ENCODE results near the gene C17orf75.
"Not testable (repeated sequence)": the region's sequence is repeated elsewhere in the genome, so short reads cannot be mapped to it uniquely, and the experiment has no call there.

The C17orf75 gene

DNA sequence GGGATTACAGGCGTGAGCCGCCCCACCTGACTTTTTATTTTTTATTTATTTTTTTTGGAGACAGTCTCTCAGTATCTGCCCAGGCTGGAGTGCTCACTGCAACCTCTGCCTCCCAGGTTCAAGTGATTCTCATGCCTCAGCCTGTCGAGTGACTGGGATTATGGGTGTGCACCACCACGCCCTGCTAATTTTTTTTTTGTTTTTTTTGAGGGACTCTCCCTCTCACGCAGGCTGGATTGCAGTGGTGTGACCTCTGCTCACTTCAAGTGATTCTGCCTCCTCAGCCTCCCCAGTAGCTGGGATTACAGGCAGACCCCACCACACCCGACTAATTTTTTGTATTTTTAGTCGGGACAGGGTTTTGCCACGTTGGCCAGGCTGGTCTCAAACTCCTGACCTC is 15.6 kb upstream of the C17orf75 start:
- Histone ChIP-seq H3K9ac (ENCODE audit: low read depth, low read length) (no peak overlapping the region), H3K36me3 (ENCODE audit: insufficient read depth, low read length) (peaks cover 96% of the 10 kb centered on the region), H3K4me1 (ENCODE audit: insufficient read depth, low read length) (peaks cover under 1% of the 10 kb centered on the region; the same call in 1 of the 2 replicates), H3K27me3 (ENCODE audit: insufficient read depth, low read length) (no peaks in the 10 kb centered on the region), H3K9me3 (ENCODE audit: insufficient read depth, low read depth, low read length) (no peaks in the 10 kb centered on the region), H3K4me3 (ENCODE audit: low read length) (no peak overlapping the region), H3K27ac (ENCODE audit: low read depth, low read length) (no peak overlapping the region)
- 97% methylated on average over 8 of the region's 8 CpGs for WGBS

DNA sequence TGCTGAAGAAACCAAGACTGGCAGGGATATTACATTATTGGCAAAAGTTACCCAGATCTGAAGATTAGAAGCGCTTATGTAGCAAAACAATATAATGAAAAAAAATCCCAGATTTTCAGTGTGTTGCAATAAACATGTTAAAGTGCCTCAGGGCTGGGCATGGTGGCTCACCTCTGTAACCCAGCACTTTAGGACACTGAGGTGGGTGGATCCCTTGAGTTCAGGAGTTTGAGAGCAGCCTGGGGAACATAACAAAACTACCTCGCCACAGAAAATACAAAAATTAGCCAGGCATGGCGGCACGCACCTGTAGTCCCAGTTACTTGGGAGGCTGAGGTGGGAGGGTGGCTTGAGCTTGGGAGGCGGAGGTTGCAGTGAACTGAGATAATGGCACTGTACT is 14.8 kb upstream of the C17orf75 start:
- H3K9me3 ChIP-seq (ENCODE audit: insufficient read depth, low read depth, low read length): no peaks in the 10 kb centered on the region
- no peak overlapping the region for H3K4me3 ChIP-seq (ENCODE audit: low read length)
- 98% methylated on average over 5 of the region's 5 CpGs for WGBS
- H3K27me3 ChIP-seq (ENCODE audit: insufficient read depth, low read length): no peaks in the 10 kb centered on the region
- no peak overlapping the region for H3K27ac ChIP-seq (ENCODE audit: low read depth, low read length)
- peaks cover 6% of the 10 kb centered on the region; the same call in 1 of the 2 replicates for H3K4me1 ChIP-seq (ENCODE audit: insufficient read depth, low read length)
- H3K36me3 ChIP-seq (ENCODE audit: insufficient read depth, low read length): peaks cover 95% of the 10 kb centered on the region
- H3K9ac ChIP-seq (ENCODE audit: low read depth, low read length): no peak overlapping the region

DNA sequence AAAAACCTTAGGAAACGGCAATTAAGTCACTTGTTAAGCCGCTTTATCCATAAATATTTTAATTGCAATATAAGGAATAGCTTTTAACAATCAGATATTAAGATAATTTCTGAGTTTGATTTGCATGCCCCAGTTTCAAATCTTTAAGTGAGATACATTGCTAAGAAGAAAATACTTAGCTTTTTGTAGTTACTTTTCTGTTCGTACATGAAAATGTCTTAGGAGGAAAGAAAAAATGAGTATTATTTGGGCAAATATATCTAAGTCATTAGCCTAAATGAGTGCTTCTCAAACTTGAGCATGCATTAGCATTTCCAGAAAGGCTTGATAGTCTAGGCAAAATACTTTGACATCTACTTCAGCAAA is 14.4 kb upstream of the C17orf75 start:
- Histone ChIP-seq H3K27me3 (ENCODE audit: insufficient read depth, low read length) (no peaks in the 10 kb centered on the region), H3K36me3 (ENCODE audit: insufficient read depth, low read length) (peaks cover 95% of the 10 kb centered on the region), H3K4me1 (ENCODE audit: insufficient read depth, low read length) (peaks cover 6% of the 10 kb centered on the region; the same call in 1 of the 2 replicates), H3K27ac (ENCODE audit: low read depth, low read length) (no peak overlapping the region), H3K9ac (ENCODE audit: low read depth, low read length) (no peak overlapping the region), H3K9me3 (ENCODE audit: insufficient read depth, low read depth, low read length) (no peaks in the 10 kb centered on the region), H3K4me3 (ENCODE audit: low read length) (no peak overlapping the region)
- WGBS: 92% methylated on average over 1 of the region's 3 CpGs

DNA sequence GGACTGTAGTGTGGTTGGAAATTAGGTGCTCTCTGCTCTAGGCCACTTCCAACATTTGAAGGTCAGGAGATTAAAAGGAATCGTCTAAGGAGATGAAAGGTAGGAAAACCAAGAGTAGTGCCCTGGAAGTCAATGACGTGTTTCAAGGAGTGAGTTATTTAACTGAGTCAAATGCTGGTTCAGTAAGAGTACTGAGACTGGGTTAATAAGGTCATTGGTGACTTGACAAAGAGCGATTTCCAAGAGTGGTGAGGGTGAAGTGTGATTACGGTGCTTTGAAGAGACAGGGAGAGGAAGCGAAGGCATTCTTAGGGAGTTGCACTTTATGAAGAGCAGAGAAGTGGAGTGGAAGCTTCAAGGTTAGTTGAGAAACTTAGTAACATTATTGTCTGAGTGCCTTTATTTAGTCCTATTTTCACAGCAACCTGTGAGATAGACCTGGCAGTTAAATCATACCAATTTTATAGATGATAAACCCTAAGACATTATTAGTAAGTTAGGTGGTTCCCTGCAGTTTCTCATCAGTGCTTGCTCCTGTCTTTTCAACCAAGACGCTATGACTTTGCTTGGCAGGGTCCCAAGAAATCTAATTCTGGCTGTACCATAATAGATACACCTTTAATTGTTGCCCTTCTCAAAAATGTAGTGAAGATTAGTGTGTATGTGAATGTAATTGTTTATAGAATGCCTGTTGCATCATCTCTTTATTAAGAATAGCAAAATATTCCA is 13.8 kb upstream of the C17orf75 start:
- peaks cover 89% of the 10 kb centered on the region for H3K36me3 ChIP-seq (ENCODE audit: insufficient read depth, low read length)
- 86% methylated on average over 6 of the region's 6 CpGs for WGBS
- no peak overlapping the region for H3K4me3 ChIP-seq (ENCODE audit: low read length)

DNA sequence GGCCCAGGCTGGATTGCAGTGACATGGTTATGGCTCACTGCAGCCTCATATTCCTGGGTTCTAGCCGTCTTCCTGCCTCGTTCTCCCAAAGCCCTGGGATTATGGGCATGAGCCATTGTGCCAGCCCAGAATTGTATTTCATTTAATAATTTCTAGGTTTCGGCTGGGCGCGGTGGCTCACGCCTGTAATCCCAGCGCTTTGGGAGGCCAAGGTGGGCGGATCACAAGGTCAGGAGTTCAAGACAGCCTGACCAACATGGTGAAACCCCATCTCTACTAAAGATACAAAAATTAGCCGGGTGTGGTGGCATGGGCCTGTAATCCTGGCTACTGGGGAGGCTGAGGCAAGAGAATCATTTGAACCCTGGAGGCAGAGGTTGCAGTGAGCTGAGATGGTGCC is 10.8 kb upstream of the C17orf75 start:
- H3K4me3 ChIP-seq (ENCODE audit: low read length): peak overlapping the region; percentile 97
- H3K9me3 ChIP-seq (ENCODE audit: insufficient read depth, low read depth, low read length); H3K4me1 ChIP-seq (ENCODE audit: insufficient read depth, low read length); H3K27me3 ChIP-seq (ENCODE audit: insufficient read depth, low read length); H3K27ac ChIP-seq (ENCODE audit: low read depth, low read length): not testable (repeated sequence)
- 0 out of 2 replicates have a peak overlapping the region, but pooled peaks have one; percentile 13 for H3K9ac ChIP-seq (ENCODE audit: low read depth, low read length)
- WGBS: 98% methylated on average over 9 of the region's 9 CpGs
- H3K36me3 ChIP-seq (ENCODE audit: insufficient read depth, low read length): peaks cover 59% of the 10 kb centered on the region

More for the DNA sequence above, 13.8 kb upstream of the C17orf75 start:
- no peaks in the 10 kb centered on the region for H3K9me3 ChIP-seq (ENCODE audit: insufficient read depth, low read depth, low read length)
- peaks cover 6% of the 10 kb centered on the region; the same call in 1 of the 2 replicates for H3K4me1 ChIP-seq (ENCODE audit: insufficient read depth, low read length)
- no peak overlapping the region for H3K9ac ChIP-seq (ENCODE audit: low read depth, low read length)
- no peaks in the 10 kb centered on the region for H3K27me3 ChIP-seq (ENCODE audit: insufficient read depth, low read length)
- no peak overlapping the region for H3K27ac ChIP-seq (ENCODE audit: low read depth, low read length)

DNA sequence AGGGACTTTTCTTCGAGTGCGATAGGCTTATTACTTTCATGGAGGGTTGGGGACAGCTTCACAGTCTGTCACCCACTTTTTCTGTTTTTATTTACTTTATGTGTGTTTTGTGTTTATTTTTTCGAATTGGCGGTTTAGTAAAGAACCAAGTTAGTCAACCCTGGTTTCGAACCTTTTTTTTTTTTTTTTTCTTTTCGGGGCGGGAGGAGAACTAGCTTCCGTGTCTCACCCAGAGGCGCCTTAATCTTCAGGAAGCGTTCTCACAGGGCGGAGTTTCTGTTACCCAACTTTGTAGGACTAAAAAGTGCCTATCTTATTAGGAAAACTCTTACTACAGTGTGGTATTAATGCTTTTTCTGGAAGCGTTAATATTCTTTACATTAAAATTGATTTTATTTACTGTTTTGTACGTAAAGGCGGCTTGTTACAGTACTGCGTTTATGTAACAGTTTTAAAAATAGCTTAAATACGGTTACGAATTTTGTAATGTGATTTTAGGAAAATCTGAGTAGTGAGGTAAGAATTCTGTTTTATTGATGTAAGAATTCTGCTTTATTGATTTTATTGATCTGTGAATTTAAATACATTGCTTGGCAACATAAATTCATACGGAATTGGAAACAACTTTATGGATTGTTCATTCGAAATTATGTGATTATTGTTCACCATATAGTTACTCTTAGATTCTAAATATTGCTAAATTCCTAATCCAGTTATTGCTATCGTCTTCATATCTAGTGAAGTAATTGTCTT is 8.9 kb upstream of the C17orf75 start:
- Histone ChIP-seq H3K9ac (ENCODE audit: low read depth, low read length) (peak overlapping the region; percentile 99), H3K27ac (ENCODE audit: low read depth, low read length) (peak overlapping the region; percentile 95), H3K4me3 (ENCODE audit: low read length) (peak overlapping the region; percentile 97), H3K36me3 (ENCODE audit: insufficient read depth, low read length) (peaks cover 42% of the 10 kb centered on the region), H3K27me3 (ENCODE audit: insufficient read depth, low read length) (no peaks in the 10 kb centered on the region), H3K9me3 (ENCODE audit: insufficient read depth, low read depth, low read length) (no peaks in the 10 kb centered on the region), H3K4me1 (ENCODE audit: insufficient read depth, low read length) (peaks cover 6% of the 10 kb centered on the region; the same call in 1 of the 2 replicates)
- under 1% methylated on average over 16 of the region's 20 CpGs for WGBS

DNA sequence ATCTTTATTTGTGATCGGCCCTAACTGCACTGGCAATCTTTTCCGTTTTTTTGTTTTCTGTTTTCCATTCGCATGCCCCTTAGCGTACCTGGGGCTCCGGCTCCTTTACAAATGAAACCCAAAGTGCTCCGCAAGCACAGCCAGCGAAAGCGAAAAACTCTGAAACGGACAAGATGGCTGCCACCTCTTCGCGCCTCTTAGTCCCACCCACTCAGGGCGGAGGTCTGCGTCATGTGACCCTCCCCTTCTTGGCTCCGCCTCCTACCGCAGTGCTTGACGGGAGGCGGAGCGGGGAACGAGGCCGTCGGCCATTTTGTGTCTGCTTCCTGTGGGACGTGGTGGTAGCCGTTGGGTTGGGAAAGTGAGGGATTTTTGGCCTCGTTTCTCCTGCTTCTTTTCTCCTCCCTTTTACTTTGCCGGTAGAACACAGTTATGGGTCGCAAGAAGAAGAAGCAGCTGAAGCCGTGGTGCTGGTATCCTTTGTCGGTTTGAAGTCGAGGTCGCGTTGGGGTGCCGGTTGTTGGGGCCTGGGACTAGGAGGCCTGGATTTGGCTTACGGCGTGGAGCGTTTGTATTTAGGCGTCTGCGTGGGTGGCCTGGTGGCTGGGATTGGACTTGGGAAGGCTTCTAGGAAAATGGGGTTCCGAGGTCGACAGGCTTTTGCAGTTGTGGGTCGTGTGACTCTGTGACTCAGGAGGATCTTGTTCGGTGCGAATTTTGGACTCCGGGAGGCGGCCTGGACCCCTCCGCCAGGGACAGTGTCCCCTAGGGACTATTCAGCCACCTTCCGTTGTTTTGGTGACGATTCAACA is 8.1 kb upstream of the C17orf75 start, which contains the start of gene ZNF207:
ZNF207 (plus strand) TSS at position 304 of the 812 bp plus-strand sequence; CDS start at position 433, 129 bp downstream.
- Histone ChIP-seq H3K36me3 (ENCODE audit: insufficient read depth, low read length) (peaks cover 34% of the 10 kb centered on the region), H3K4me1 (ENCODE audit: insufficient read depth, low read length) (peaks cover 6% of the 10 kb centered on the region; the same call in 1 of the 2 replicates), H3K9ac (ENCODE audit: low read depth, low read length) (peak within 1 kb of the TSS; percentile 99), H3K27ac (ENCODE audit: low read depth, low read length) (peak within 1 kb of the TSS; percentile 95), H3K9me3 (ENCODE audit: insufficient read depth, low read depth, low read length) (no peaks in the 10 kb centered on the region), H3K27me3 (ENCODE audit: insufficient read depth, low read length) (no peaks in the 10 kb centered on the region), H3K4me3 (ENCODE audit: low read length) (peak within 1 kb of the TSS; percentile 97)
- WGBS: under 1% methylated on average over 46 of the region's 47 CpGs

DNA sequence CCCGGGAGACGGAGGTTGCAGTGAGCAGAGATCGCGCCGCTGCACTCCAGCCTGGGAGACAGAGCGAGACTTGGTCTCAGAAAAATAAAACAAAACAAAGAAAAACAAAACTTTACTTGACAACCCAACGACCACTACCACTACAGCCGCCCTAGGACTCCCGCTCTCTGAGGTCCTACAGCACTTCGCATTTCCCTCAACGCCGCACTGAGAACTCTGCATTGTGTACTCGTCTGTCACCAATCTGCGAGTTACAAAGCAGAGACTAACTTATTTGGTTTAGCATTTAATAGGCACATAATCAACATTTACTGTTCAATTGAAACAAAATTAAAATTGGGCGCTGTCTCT is 7.5 kb upstream of the C17orf75 start:
- 41% methylated on average over 15 of the region's 15 CpGs for WGBS
- Histone ChIP-seq H3K9me3 (ENCODE audit: insufficient read depth, low read depth, low read length) (no peaks in the 10 kb centered on the region), H3K4me1 (ENCODE audit: insufficient read depth, low read length) (peaks cover 6% of the 10 kb centered on the region; the same call in 1 of the 2 replicates), H3K36me3 (ENCODE audit: insufficient read depth, low read length) (peaks cover 28% of the 10 kb centered on the region), H3K9ac (ENCODE audit: low read depth, low read length) (peak overlapping the region; percentile 99), H3K27ac (ENCODE audit: low read depth, low read length) (peak overlapping the region; percentile 95), H3K27me3 (ENCODE audit: insufficient read depth, low read length) (no peaks in the 10 kb centered on the region), H3K4me3 (ENCODE audit: low read length) (peak overlapping the region; percentile 97)

DNA sequence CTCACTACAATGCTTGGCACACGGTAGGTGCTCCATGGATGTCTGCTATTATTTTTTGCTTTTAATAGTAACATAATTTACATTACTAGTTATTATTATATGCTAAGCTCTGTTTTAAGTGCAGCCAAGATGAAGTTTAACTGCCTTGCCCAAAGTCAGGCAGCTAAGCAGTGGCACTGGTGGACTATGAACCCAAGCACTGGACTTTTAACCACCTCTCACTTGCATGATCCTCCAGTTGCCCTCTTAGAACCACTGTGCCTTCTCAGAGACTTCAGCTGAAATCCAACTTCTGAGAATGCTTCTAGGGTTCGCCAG is 6.5 kb upstream of the C17orf75 start:
- Histone ChIP-seq H3K36me3 (ENCODE audit: insufficient read depth, low read length) (peaks cover 19% of the 10 kb centered on the region), H3K4me1 (ENCODE audit: insufficient read depth, low read length) (peaks cover 6% of the 10 kb centered on the region; the same call in 1 of the 2 replicates), H3K27me3 (ENCODE audit: insufficient read depth, low read length) (no peaks in the 10 kb centered on the region), H3K4me3 (ENCODE audit: low read length) (no peak overlapping the region), H3K9ac (ENCODE audit: low read depth, low read length) (no peak overlapping the region), H3K9me3 (ENCODE audit: insufficient read depth, low read depth, low read length) (no peaks in the 10 kb centered on the region), H3K27ac (ENCODE audit: low read depth, low read length) (no peak overlapping the region)
- 98% methylated on average over 1 of the region's 2 CpGs for WGBS

DNA sequence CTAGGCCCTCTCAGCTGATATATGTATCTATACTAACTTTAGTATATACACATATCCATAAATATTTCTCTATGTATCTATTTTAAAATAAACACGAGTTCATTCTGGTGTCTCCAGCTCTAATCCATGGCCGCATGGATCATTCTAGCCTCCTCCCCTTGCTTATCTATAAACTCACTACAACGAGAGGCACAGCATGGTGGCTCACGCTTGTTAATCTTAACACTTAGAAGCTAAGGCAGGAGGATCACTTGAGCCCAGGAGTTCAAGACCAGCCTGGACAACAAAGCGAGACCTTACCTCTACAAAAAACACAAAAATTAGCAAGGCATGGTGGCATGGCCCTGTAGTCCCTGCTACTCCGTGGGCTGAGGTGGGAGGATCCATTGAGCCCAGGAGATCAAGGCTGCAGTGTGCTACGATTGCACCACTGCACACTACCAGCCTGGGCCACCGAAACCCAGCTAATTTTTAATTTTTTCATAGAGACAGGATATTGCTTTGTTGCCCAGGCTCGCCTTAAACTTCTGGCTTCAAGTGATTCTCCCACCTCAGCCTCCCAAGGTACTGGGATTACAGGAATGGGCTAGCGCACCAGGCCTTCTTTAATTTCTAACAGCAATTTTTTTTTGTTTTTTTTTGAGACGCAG is 4.1 kb upstream of the C17orf75 start:
- no peaks in the 10 kb centered on the region for H3K9me3 ChIP-seq (ENCODE audit: insufficient read depth, low read depth, low read length)
- H3K27me3 ChIP-seq (ENCODE audit: insufficient read depth, low read length): no peaks in the 10 kb centered on the region
- no peak overlapping the region for H3K4me3 ChIP-seq (ENCODE audit: low read length)
- no peak overlapping the region for H3K27ac ChIP-seq (ENCODE audit: low read depth, low read length)
- WGBS: 93% methylated on average over 11 of the region's 11 CpGs
- peaks cover 4% of the 10 kb centered on the region; the same call in 1 of the 2 replicates for H3K4me1 ChIP-seq (ENCODE audit: insufficient read depth, low read length)
- no peak overlapping the region for H3K9ac ChIP-seq (ENCODE audit: low read depth, low read length)
- no peaks in the 10 kb centered on the region for H3K36me3 ChIP-seq (ENCODE audit: insufficient read depth, low read length)

Data from HUES64 (cell line).